DND-41 (cell line): ENCODE results near the gene GRAMD2A.

Experiments used
- EZH2 ChIP-seq: IDR thresholded peaks from 3 replicates; pipeline ENCODE4 v1.6.1; 2012; ENCODE audit warnings: borderline replicate concordance, low read depth, mild to moderate bottlenecking, moderate library complexity, low read length, inconsistent platforms; ENCODE audit not compliant: severe bottlenecking
- TF ChIP-seq, protein P1 (sequence below): IDR thresholded peaks from 2 replicates; pipeline ENCODE4 v1.5.1; 2012; ENCODE audit warnings: borderline replicate concordance, low read length, moderate library complexity, mild to moderate bottlenecking; ENCODE audit not compliant: poor library complexity, severe bottlenecking; ENCODE audit errors: extremely low read depth

DNA sequence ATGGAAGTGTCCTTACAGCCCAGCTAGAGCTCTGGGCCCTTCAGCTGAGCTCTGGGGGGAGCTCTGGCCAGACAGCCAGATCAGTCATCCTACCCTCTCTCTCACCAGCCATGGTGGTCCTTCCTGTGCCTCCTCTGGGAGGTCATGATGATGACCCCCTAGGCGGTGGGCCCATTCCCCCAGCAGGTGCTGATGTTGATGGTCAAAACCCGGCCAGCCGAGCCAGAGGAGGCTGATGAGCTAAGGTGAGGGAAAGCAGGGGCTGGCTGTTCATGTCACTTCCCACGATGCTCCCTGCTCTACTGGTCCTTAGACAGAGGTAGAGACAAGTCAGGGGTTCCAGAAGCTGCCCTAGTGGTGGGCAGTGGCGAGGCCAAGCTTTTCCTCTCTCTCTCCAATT, 35.0 kb downstream of the GRAMD2A start:
- TF ChIP-seq, protein P1, sequence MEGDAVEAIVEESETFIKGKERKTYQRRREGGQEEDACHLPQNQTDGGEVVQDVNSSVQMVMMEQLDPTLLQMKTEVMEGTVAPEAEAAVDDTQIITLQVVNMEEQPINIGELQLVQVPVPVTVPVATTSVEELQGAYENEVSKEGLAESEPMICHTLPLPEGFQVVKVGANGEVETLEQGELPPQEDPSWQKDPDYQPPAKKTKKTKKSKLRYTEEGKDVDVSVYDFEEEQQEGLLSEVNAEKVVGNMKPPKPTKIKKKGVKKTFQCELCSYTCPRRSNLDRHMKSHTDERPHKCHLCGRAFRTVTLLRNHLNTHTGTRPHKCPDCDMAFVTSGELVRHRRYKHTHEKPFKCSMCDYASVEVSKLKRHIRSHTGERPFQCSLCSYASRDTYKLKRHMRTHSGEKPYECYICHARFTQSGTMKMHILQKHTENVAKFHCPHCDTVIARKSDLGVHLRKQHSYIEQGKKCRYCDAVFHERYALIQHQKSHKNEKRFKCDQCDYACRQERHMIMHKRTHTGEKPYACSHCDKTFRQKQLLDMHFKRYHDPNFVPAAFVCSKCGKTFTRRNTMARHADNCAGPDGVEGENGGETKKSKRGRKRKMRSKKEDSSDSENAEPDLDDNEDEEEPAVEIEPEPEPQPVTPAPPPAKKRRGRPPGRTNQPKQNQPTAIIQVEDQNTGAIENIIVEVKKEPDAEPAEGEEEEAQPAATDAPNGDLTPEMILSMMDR = no peak
- TF ChIP-seq EZH2 = no peak
